Upper lobe of right lung (tissue), 1 donor: ENCODE measurements around the gene NELL1. TPM values are rescaled to one million over a fixed set of nuclear protein-coding genes. Genes with fewer than 3 reads are reported as not detected.

Source experiments
- ATAC-seq: fragments of 200-7000 bp; cut with Tn5 transposase; one replicate; pipeline ENCODE4 v1.9.1; 2020; ENCODE audit warnings: mild to moderate bottlenecking, moderate library complexity
- DNase-seq: peaks from one replicate; pipeline ENCODE4 v3.0.0-alpha.2; 2020
- H3K27ac ChIP-seq: fragments of 200-600 bp; one replicate; pipeline ENCODE4 v1.8.0; 2022
- H3K27me3 ChIP-seq: fragments of 200-600 bp; one replicate; pipeline ENCODE4 v1.8.0; 2022; ENCODE audit warnings: mild to moderate bottlenecking
- H3K36me3 ChIP-seq: fragments of 200-600 bp; one replicate; pipeline ENCODE4 v1.8.0; 2022
- H3K4me1 ChIP-seq: fragments of 200-600 bp; one replicate; pipeline ENCODE4 v1.8.0; 2022
- H3K4me3 ChIP-seq: fragments of 200-600 bp; one replicate; pipeline ENCODE4 v1.8.0; 2022; ENCODE audit warnings: mild to moderate bottlenecking
- H3K9me3 ChIP-seq: fragments of 200-600 bp; one replicate; pipeline ENCODE4 v1.8.0; 2022
- CTCF ChIP-seq: fragments of 200-600 bp; IDR thresholded peaks from one replicate; pipeline ENCODE4 v1.8.0; 2022; ENCODE audit warnings: antibody characterized with exemption
- intact Hi-C: fragments of 100-400 bp; cut with DNase I; formaldehyde crosslinking; loops from one replicate; pipeline ENCODE4 v1.11.0; 2022
- total RNA-seq: library from RNA; stranded (reverse); fragmentation: NEBNext Ultra II Directional; extraction: Animal tissue kit (Norgen Biotek cat#: 25700); gene quantifications from one replicate; pipeline ENCODE4 v1.2.1, GENCODE V29; 2021
- donor health status: DM: no; HTN: yes; CAD: no; lungs with severe emphysema.

The NELL1 gene
- total RNA-seq, 1 donor from 2014 or later, result not detected

GRCh38 chr11:20824773-20825172 is 155.4 kb downstream of the NELL1 start:
- H3K36me3 ChIP-seq, result no peaks in the 10 kb centered on the region
- H3K27me3 ChIP-seq, result no peaks in the 10 kb centered on the region
- H3K27ac ChIP-seq, result no peak overlapping the region
- no peaks in the 10 kb centered on the region for H3K9me3 ChIP-seq
- no peak overlapping the region for H3K4me3 ChIP-seq
- no peak for TF ChIP-seq CTCF
- intact Hi-C loops, result no loop called here
- H3K4me1 ChIP-seq, result no peaks in the 10 kb centered on the region
- ATAC-seq (no peak), DNase-seq (no peak)

GRCh38 chr11:20835561-20835960 is 166.2 kb downstream of the NELL1 start:
- no peak for TF ChIP-seq CTCF
- H3K4me3 ChIP-seq, result no peak overlapping the region
- no peaks in the 10 kb centered on the region for H3K9me3 ChIP-seq
- no peaks in the 10 kb centered on the region for H3K27me3 ChIP-seq
- intact Hi-C loops, result no loop called here
- no peak overlapping the region for H3K27ac ChIP-seq
- no peaks in the 10 kb centered on the region for H3K36me3 ChIP-seq
- no peak for ATAC-seq
- DNase-seq, result no peak
- H3K4me1 ChIP-seq, result no peaks in the 10 kb centered on the region

- DNase-seq, result no peak
- no peaks in the 10 kb centered on the region for H3K9me3 ChIP-seq
- no peak overlapping the region for H3K4me3 ChIP-seq
- H3K27me3 ChIP-seq, result no peaks in the 10 kb centered on the region
- H3K27ac ChIP-seq, result no peak overlapping the region
- no peak for ATAC-seq
- intact Hi-C loops, result no loop called here
- H3K4me1 ChIP-seq, result no peaks in the 10 kb centered on the region
- H3K36me3 ChIP-seq, result no peaks in the 10 kb centered on the region
- no peak for TF ChIP-seq CTCF
These were observed 169.8 kb downstream of the NELL1 start for GRCh38 chr11:20839231-20839630.

- TF ChIP-seq CTCF, result no peak
- Histone ChIP-seq H3K4me1 (no peaks in the 10 kb centered on the region), H3K27me3 (no peaks in the 10 kb centered on the region), H3K9me3 (no peaks in the 10 kb centered on the region), H3K4me3 (no peak overlapping the region), H3K27ac (no peak overlapping the region), H3K36me3 (no peaks in the 10 kb centered on the region)
- intact Hi-C loops, result no loop called here
- ATAC-seq, result peak; percentile 43
- no peak for DNase-seq
These were observed 171.0 kb downstream of the NELL1 start for GRCh38 chr11:20840341-20840740.

- ATAC-seq, result no peak
These were observed 174.8 kb downstream of the NELL1 start for GRCh38 chr11:20844216-20844615.

More at GRCh38 chr11:20844216-20844615, 174.8 kb downstream of the NELL1 start:
- H3K27me3 ChIP-seq, result no peaks in the 10 kb centered on the region
- no peaks in the 10 kb centered on the region for H3K9me3 ChIP-seq
- H3K27ac ChIP-seq, result no peak overlapping the region
- H3K4me1 ChIP-seq, result no peaks in the 10 kb centered on the region
- no peak for TF ChIP-seq CTCF
- intact Hi-C loops, result no loop called here
- no peaks in the 10 kb centered on the region for H3K36me3 ChIP-seq
- no peak for DNase-seq
- H3K4me3 ChIP-seq, result no peak overlapping the region
